Superior temporal gyrus (tissue), 1 donor: ENCODE results near the gene PAX7.
"Not testable (repeated sequence)": the region's sequence is repeated elsewhere in the genome, so short reads cannot be mapped to it uniquely, and the experiment has no call there.

Experiments
- DNase-seq: peaks from one replicate; pipeline ENCODE4 v3.0.0-alpha.2; 2016; ENCODE audit errors: extremely low spot score

PAX7 gene

DNA sequence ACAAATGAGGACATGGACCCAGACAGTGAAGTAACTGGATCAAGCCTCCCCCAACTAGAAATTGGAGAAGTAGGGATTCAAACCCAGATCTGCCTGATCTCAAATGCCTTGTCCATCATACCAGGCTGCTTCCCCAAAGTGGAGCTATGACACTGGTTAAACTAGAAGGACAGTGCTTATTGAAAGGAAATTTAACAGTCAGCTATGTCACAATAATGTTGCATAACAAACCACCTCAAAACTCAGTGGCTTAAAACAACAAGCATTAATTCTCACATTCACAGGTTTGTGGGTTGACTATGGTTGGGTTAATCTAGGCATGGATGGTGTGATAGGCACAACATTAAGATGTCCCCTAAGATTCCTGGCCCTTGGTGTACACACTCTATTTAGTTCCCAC lies 121.8 kb downstream of the PAX7 start:
- DNase-seq: no peak

DNA sequence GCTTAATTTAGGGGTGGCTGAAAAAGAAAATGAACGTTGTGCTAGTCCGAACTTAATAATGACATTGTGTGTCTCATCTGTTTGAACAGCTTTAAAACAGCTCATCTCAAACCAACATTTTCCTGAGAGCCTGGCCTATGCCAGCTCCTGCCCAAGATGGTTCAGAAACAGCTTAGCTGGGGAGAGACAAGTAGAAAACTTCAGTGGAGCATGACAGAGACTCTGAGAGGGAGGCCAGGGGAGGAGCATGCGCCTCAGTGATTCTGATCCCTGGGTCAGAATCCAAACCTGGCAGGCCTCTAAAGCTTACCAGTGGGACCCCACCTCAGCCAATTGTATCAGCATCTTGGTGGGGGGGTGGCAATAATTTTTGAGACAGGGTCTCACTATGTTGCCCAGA lies 129.5 kb downstream of the PAX7 start:
- DNase-seq: no peak

DNA sequence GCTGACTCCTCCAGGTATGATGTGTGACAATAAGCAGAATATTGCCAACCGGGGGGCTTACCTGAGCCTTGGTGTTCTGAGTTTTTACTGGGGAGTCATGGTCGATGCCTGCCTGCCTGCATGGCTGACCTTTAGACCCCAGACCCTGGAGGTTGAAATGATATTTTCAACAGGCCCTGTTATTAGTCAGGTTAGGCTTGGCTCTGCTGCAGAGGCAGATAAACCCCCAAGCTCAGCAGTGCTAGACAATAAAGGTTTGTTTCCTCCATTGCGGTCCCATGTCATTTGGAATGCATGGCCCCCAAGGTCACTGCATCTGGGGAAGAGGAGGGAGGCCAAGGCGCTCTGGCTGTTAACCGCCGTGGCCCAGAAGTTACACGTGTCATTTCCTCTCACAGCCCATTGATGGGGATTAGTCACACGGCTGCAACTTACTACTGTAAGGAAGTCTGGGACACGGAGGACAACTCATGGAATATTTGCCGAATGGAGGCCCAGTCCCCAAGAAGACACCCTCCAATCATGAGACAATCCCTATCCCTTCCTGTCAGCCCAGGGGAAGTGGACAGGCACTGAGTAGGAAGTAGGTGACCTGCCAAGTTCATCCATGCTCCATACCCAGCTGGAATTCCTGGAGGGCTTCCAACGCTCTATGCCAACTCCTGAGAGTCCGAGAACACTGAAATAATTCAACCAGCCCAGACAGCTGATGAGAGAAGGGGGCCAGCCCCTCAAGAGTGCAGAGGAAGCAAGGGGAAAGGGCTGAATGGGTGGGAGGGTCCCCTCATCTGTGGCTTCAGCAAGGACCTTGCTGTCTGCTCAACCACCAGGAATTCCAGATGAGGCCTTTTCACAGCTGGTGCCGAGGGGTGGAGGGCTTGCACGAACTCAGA lies 131.5 kb downstream of the PAX7 start:
- DNase-seq: peak; percentile 12

DNA sequence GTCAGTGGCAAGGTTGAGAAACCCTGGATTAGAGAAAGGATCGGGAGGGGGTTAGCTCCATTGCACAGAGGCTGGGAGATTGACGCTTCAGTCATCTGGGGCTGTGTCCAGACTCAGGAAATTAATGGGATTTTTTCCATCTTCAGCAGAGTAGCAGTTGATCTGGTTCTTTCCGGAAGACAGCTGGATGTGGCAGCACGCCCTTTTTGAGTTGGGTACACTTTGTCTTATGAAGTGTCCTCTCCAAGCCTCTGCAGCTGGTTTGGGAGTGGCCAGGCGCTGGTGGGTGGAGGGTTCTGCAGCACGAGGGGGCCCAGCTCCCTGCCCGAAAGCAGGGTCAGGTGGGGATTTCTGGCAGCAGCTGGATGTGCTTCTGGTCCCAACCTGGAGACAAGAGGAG lies 133.7 kb downstream of the PAX7 start:
- no peak for DNase-seq

DNA sequence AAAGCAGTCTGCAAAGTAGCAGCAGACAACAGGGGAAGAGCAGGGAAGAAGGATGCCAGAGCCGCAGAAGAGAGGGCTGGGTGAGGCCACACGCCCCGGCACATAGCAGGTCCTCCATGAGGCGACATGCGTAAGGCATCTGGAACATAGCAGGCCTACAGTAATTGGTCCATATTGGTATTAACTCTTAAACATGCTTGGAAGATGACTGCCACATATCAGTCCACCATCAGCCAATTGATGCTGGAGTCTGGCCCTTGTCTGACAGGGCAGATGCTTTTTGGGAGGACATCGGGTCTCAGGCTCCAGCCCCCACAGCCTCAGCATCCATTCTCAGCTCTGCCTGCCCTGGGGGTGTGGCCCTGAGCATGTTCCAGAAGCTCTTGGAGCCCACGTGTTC lies 135.1 kb downstream of the PAX7 start:
- no peak for DNase-seq

DNA sequence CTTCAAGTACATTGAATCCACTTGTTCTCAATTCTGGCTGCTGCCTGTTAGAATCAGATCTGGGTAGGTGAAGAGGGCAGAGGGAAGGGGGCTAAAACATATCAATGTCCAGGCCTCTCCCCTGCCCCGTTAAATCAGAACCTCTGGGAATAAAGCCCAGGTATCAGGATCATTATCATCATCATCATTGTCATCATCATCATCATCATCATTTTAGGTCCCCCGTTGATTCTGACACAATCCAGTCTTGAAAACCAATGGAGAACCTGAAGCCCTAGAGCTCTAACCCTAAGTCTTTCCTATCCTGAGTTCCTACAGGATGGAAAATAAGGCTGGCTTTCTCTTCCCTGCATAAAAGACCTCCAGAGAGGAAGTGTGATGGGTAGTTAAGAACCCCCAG lies 135.7 kb downstream of the PAX7 start:
- DNase-seq: no peak

DNA sequence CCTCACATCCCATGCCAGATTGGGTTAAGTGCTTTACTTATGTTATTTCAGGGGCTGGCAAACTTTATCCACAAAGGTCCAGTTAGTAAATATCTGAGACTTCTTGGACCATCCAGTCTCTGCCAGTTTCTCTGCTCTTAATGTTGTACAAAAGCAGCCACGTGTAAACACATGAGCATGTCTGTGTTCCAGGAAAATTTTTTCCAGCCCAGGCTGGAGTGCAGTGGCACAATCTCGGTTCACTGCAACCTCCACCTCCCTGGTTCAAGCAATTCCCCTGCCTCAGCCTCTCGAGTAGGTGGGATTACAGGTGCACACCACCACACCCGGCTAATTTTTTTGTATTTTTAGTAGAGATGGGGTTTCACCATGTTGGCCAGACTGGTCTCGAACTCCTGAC lies 136.9 kb downstream of the PAX7 start:
- not testable (repeated sequence) for DNase-seq

DNA sequence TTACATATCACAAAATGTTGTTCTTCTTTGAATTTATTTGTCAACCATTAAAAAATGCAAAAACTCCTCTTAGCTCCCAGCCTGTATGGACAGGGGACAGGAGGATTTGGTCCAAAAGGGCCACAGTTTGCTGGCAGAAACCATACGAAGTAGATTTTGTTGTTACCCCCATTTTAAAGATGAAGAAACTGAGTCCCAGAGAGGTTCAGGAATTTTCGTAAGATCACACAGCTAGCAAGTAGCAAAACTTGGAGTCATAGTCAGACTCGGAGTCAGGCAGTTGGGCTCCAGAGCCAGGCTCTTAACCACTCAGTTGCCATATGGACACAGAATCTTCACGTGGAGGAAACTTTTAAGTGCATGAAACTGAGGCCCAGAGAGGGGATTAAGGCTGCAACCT lies 137.4 kb downstream of the PAX7 start:
- no peak for DNase-seq

DNA sequence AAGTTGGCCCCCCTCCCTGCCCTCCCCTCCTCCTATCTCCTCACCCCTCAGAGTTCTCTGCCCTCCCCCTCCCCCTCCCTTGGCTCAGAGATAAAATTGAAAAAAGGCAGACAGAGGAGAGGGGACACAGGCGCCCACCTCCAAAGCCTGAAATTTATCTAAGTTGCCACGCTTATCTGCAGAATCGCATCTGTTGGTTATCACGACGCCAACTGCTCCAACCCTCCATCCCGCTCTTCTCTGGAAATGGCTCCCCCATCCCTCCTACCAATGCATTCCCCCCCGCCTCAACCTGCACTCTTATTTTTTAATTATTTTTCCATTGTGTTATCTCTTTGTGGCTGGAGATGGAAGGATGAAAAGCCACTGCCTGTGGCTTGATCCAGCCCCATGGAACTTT lies 138.5 kb downstream of the PAX7 start:
- no peak for DNase-seq

DNA sequence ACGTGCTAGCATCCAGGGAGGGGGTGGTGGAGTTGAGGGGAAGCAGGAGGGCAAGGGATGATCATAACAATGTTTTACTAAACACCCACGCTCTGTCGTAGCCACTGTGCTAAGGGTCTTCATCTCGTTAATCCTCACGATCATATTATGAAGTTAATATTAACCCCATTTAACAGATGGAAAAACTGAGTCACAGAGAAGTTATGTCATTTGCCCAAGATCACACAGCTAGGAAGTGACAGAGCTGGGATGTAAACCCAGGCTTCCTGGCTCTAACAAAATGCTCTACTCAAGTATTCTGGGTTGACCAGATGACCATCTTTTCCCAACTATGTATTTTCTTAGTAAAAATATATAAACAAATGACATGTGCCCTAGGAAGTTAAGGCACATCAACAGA lies 140.2 kb downstream of the PAX7 start:
- no peak for DNase-seq

DNA sequence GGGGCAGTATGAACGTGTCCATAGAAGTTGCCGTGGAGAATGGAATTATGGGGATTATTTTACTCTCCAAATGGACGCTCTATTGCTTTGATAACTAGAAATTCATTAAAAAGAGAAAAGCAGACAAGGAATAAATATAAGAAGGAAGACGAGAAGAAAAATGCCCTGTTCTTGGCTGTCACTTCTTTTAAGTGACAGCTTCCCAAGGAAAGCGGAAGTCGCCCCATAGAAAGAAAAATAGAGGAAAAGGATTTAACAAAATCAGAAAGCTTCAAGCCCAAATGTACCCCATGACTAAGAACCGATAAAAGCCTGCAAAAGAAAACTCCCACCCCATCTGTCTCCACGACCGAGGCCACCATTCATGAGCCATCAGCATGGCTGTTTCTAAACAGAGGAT lies 143.1 kb downstream of the PAX7 start:
- DNase-seq: no peak

DNA sequence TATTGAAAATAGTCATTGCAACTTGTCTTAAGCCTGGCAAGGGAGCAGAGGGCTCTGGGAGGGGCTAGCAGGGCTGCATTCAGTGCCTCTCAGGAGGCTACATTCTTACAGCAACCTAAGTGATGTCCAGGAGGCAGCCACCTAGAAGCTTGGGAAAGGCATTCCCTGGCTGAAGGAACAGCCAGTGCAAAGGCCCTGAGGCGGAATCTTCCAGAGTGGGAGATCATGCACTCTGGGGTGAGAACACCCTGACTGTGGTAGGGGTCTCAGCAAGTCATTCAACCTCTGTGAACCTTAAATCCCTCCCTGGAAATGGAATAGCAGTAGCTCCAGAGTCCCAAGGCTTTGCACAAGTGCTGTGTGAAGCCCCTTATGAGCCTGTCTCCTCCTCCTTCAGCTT lies 144.7 kb downstream of the PAX7 start:
- DNase-seq: no peak

DNA sequence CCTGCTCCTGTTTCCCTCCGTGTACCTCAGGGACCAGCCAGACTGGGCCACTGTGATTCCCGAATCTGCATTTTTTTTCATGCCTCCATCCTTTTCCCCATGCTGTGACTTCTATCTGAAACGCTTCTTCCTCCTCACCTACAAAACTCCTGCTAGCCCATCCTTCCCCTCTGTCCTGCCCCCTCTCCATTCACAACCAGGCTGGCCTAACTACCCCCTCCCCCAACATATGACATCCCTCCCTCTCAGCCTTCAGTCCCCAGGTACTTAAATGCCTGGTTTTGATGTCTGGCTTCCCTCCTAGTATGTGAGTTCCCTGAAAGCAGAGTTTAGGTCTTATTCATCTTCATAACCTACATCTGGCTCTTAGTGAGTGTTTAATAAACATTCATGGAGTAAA lies 146.1 kb downstream of the PAX7 start:
- no peak for DNase-seq

DNA sequence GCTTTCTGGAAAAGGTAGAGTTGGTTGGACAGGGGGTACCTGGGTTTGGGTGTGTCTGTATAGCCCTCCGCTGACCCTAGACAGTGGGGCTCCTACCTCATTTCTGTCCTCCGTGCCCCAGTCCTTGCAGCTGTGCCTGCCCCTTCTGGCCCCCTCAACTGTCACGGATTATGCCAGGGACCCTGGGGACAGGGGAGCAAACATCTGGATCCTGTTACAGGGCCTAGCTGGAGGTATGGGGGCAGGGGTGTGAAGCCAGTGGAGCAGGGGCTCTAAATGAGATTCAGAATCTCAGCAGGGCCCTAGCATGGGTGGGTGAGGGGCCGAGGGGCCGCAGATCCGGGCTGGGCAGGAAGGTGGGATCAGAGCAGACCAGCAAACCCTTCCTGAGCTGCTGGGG lies 147.8 kb downstream of the PAX7 start:
- no peak for DNase-seq

DNA sequence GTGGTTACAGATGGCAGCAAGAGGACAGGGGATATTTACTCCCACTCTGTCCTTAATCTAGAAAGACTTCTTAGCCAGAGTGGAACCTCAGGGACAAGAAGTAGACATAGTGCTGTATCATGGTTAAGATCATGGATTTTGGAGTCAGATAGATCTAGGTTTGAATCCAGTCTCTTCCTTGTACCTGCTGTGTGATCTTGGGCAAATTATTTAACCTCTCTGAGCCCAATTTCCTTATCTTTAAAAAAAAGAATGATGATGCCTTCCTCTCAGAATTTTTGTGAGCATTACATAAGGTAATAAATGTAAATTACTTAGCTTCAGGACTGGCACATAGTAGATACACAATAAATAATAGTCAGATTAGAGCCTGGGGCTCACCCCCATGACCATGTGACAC lies 150.4 kb downstream of the PAX7 start:
- no peak for DNase-seq

DNA sequence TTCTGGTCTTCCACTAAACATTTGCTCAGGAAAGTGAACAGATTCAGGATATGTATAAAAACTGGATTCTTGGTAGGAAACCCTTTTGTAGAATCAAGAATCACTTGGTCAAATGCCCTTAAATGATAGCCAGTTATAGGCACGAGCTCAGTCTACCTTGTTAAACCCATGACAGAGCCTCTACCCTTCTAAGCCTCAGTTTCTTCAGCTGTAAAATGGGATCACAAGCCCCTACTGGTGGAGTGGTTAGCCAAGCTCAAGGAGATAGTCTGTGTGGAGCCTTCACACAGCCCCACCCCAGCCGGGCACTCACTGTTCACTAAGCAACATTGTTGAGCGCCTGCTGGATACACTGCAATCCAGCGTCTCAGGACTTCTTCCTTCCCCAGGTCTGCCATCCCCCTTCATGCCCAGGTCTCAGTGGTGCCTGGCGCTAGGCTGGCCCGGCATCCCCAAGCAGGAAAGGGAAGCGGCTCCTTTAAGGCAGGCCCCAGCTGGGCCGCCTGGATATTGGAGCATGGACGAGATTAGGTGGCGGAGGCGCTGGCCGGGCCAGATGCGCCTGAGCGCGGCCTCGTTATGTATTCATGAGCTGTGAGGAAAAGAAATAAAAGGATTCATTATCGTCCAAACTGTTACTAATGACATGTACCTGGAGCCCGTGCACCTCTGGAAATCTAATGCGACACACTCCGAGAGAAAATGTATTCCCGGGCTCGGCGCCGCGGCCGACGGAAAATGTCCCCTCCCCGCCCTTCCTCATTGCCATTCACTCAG lies 153.2 kb downstream of the PAX7 start:
- no peak for DNase-seq

DNA sequence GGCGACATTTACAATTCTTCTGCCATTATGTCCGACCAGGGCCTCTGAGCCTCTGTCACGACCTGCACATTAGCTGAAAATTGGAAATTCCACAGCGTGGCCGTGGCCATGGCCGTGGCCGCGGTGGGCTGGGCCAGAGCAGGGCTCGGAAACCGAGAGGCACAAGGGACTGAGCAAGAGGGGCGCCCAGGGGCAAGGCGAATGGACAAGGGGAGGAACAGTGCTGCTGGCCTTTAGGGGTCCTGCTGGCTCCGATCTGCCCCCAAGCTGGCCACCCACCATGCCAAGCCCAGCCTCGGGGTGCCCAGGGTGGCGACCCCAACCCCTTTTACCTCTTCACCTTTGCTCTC lies 153.8 kb downstream of the PAX7 start:
- DNase-seq: no peak

DNA sequence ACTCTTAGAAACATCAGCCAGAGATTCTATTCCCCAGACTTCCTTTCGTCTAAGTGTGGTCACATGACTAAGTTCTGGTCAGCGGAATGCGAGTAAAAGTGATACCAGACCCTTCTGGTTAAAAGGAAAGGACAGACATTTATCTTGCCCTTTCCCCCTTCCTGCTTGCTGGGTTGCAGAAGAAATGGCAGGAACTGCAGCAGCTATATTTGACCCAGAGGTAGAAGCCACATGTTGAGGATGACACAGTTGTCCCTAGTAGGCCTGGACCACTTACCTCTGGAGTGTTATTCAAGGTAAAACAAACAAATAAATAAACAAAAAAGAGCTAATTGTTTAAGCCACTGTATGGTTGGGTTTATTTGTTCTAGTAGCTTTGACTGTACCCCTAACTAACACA lies 155.5 kb downstream of the PAX7 start:
- no peak for DNase-seq

DNA sequence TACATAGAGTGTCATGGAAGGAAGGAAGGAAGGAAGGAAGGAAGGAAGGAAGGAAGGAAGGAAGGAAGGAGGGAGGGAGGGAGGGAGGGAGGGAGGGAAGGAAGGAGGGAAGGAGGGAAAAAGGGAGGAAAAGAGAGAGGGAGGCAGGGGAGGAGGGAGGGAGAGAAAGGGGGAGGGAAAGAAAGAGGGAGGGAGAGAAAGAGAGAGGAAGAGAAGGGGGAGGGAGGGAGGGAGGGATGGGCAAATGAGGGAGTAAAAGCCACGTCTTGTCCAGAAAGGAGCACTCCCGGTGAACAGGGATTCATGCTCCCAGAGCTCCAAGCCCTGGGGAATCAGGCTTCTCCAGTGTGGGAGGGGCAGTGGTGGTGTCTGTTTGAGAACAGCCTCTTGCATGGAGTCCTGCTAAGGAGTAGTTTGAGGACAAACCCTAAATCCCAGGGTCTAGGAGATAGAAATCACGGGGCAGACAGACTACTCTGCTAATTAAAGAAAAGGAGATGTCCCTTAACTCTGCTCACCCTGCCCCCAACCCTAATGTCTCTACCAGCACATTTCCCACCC lies 157.3 kb downstream of the PAX7 start:
- no peak for DNase-seq

DNA sequence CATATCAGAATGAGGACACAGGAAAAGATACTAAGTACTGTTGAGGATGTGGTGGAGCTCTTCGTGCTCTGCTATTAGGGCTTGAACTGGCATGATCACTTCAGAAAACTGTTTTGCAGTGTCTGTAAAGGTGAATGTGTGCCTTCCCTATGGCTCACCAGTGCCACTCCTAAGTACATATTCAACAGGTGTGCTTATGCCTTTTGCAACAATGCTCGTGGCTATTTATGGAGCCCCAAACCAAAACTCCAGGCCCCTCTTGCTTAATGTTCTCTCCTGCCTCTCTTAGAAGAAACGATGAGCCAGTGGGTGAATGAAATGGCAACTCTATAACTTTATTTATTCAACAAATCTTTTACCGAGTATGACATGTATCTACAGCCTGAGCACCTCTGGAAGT lies 158.6 kb downstream of the PAX7 start:
- no peak for DNase-seq

DNA sequence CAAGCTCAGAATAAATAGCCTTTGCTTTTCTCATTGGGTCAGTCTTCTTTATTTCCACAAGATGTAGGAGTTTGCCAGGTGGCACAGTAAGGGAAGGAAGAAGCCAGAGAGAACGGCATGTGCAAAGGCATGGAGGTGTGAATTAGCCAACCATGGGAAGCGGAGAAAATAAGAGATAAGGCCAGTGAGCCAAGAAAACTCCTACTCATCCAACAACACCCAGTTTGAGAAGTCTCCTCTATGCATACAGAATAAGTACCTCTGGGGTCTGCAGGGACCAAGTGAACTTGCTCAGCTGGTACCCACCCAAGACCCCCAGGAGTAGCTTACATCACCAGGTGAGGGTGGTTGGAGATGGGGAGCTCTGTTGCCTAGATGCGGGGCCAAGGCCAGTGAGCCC lies 162.1 kb downstream of the PAX7 start:
- DNase-seq: no peak

DNA sequence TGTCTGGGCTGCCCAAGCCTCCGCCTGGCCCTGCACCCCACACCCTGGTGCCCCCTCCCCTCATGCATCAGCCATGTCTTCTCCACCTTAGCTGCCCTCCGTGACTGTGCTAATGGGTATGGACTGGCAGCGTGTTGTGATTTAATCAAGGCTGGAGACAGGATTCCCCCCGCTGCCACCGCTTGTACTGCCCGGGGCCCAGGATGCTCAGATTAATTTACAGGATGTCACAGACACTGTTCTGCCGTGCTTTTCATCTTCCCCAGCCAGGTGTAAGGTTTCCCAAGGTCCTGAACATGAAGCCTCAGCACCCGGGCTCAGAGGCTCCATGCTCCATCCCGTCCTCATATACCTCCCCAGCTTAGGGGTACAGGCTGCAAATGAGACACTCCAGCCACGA lies 162.5 kb downstream of the PAX7 start:
- DNase-seq: no peak

DNA sequence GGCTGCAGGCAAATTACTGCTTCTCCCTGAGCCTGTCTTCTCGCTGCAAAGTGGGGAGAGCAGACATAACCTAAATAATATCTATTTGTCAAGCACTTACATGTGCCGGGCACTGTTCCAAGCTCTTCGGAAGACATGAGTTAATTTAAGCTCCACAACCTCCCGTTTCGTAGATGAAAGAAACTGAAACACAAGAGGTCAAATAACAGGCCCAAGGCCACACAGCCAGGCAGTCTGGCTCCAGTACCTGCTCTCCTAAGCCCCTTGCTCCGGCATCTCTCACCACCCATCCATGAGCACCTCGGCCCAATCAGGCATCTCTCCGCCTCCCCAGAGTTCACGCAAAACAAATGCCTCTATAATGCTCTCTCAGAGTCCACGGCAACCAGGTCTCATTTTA lies 163.4 kb downstream of the PAX7 start:
- DNase-seq: no peak
